H1 (cell line): ENCODE results near the gene TRPM1. TPM values are rescaled to one million over a fixed set of nuclear protein-coding genes. Genes with fewer than 3 reads are reported as not detected.

Source experiments
- CTCF ChIA-PET: fragments of 300-600 bp; sonication (Branson Sonifier 250); formaldehyde crosslinking; loops from one replicate; lab custom pipeline; 2021; ENCODE audit not compliant: partially characterized antibody; lab: Charles Lee
- POLR2A ChIA-PET: fragments of 300-600 bp; sonication (Branson Sonifier 250); formaldehyde crosslinking; loops from one replicate; lab custom pipeline; 2021; ENCODE audit warnings: inconsistent platforms; ENCODE audit not compliant: partially characterized antibody; lab: Charles Lee
- DNase-seq, 2 experiments: peaks; one replicate each; pipeline versions ENCODE4 v3.0.0 to v3.0.0-alpha.2; 2010 to 2022; ENCODE audit warnings: low spot score in 2 of 2, low read depth in 1 of 2, mixed read lengths in 1 of 2
- FAIRE-seq: peaks from 2 replicates; lab custom pipeline; 2011; peaks lifted over from hg19 to GRCh38; lab: Jason Lieb, UNC
- H2AFZ ChIP-seq: 2 replicates; pipeline ENCODE4 v1.8.1; 2012; ENCODE audit warnings: low read length, inconsistent platforms
- H2AK5ac ChIP-seq: 2 replicates; pipeline ENCODE4 v1.6.1; 2013; ENCODE audit warnings: low read depth, low read length
- H2BK120ac ChIP-seq: replicated peaks from 2 replicates; pipeline ENCODE3; 2013; ENCODE audit warnings: low read depth, low read length, inconsistent platforms
- H2BK12ac ChIP-seq: 2 replicates; pipeline ENCODE4 v1.6.1; 2013; ENCODE audit warnings: low read depth, low read length
- H2BK15ac ChIP-seq: 2 replicates; pipeline ENCODE4 v1.6.1; 2013; ENCODE audit warnings: low read length
- H2BK20ac ChIP-seq: 2 replicates; pipeline ENCODE4 v1.6.1; 2013; ENCODE audit warnings: low read length
- H2BK5ac ChIP-seq: 2 replicates; pipeline ENCODE4 v1.6.1; 2013; ENCODE audit warnings: low read depth, low read length
- H3K14ac ChIP-seq: 2 replicates; pipeline ENCODE4 v1.6.1; 2013; ENCODE audit warnings: inconsistent platforms; ENCODE audit not compliant: insufficient read length
- H3K18ac ChIP-seq: 2 replicates; pipeline ENCODE4 v1.6.1; 2013; ENCODE audit warnings: low read length; ENCODE audit errors: extremely low read depth
- H3K23ac ChIP-seq: 2 replicates; pipeline ENCODE4 v1.6.1; 2013; ENCODE audit warnings: inconsistent platforms; ENCODE audit not compliant: insufficient read length
- H3K23me2 ChIP-seq: 2 replicates; pipeline ENCODE4 v1.6.1; 2013; ENCODE audit warnings: low read depth, low read length
- H3K27ac ChIP-seq: 2 replicates; pipeline ENCODE4 v1.6.1; 2011; ENCODE audit warnings: low read depth, low read length, inconsistent platforms
- H3K27me3 ChIP-seq, 4 experiments: replicated peaks in 1 of 4; 1 replicate in 1 of 4; 2 replicates in 3 of 4; pipeline versions ENCODE4 v1.6.1 to v1.8.1; 2011 to 2013; ENCODE audit warnings: low read length in 3 of 4, mild to moderate bottlenecking in 3 of 4, inconsistent platforms in 2 of 4, mixed read lengths in 2 of 4, moderate library complexity in 1 of 4; ENCODE audit not compliant: control insufficient read depth in 3 of 4, insufficient read depth in 3 of 4; ENCODE audit errors: extremely low read depth in 1 of 4
- H3K36me3 ChIP-seq, 4 experiments: 2 replicates each; pipeline versions ENCODE4 v1.6.1 to v1.8.1; 2011 to 2013; ENCODE audit warnings: mild to moderate bottlenecking in 4 of 4, low read length in 3 of 4, moderate library complexity in 2 of 4, control low read depth in 1 of 4, inconsistent platforms in 1 of 4; ENCODE audit not compliant: insufficient read depth in 4 of 4, control insufficient read depth in 2 of 4
- H3K4ac ChIP-seq: replicated peaks from 2 replicates; pipeline ENCODE3; 2013; ENCODE audit warnings: low read length, low read depth, mixed read lengths, inconsistent platforms; ENCODE audit not compliant: insufficient read length
- H3K4me1 ChIP-seq, 4 experiments: replicated peaks in 1 of 4; 1 replicate in 1 of 4; 2 replicates in 3 of 4; pipeline versions ENCODE4 v1.6.1 to v1.8.1; 2011 to 2013; ENCODE audit warnings: low read length in 3 of 4, inconsistent platforms in 2 of 4, mixed read lengths in 1 of 4; ENCODE audit not compliant: insufficient read depth in 4 of 4, control insufficient read depth in 3 of 4
- H3K4me2 ChIP-seq, 2 experiments: 2 replicates each; pipeline versions ENCODE4 v1.6.1 to v1.8.1; 2011 to 2013; ENCODE audit warnings: low read depth in 2 of 2, low read length in 2 of 2, control low read depth in 1 of 2, inconsistent platforms in 1 of 2, mild to moderate bottlenecking in 1 of 2; ENCODE audit not compliant: insufficient read depth in 1 of 2
- H3K4me3 ChIP-seq, 4 experiments: fragments of 200-600, 300-600 bp in 1 of 4; sonication (generic), shearing (Covaris generic), sonication (Bioruptor Twin) in 1 of 4; 2 replicates each; pipeline versions ENCODE4 v1.5.1 to v1.8.1; 2011 to 2016; ENCODE audit warnings: low read length in 4 of 4, low read depth in 3 of 4, control low read depth in 2 of 4, inconsistent platforms in 2 of 4, mild to moderate bottlenecking in 2 of 4, mixed read lengths in 1 of 4, moderate library complexity in 1 of 4; ENCODE audit not compliant: insufficient read depth in 2 of 4; ENCODE audit errors: extremely low read depth in 1 of 4
- H3K56ac ChIP-seq: replicated peaks from 2 replicates; pipeline ENCODE3; 2013; ENCODE audit warnings: low read depth, mild to moderate bottlenecking, mixed read lengths, low read length, inconsistent platforms; ENCODE audit not compliant: insufficient read length
- H3K79me1 ChIP-seq: 2 replicates; pipeline ENCODE4 v1.6.1; 2013; ENCODE audit warnings: low read depth, low read length, control low read depth
- H3K79me2 ChIP-seq, 2 experiments: 2 replicates each; pipeline versions ENCODE4 v1.6.1 to v1.8.1; 2012 to 2013; ENCODE audit warnings: low read length in 2 of 2, mild to moderate bottlenecking in 2 of 2, inconsistent platforms in 1 of 2; ENCODE audit not compliant: insufficient read depth in 2 of 2, control insufficient read depth in 1 of 2
- H3K9ac ChIP-seq, 4 experiments: replicated peaks in 1 of 4; 1 replicate in 1 of 4; 2 replicates in 3 of 4; pipeline versions ENCODE4 v1.6.1 to v1.8.1; 2011 to 2013; ENCODE audit warnings: low read depth in 3 of 4, low read length in 3 of 4, control low read depth in 2 of 4, mild to moderate bottlenecking in 2 of 4, moderate library complexity in 2 of 4, inconsistent platforms in 1 of 4; ENCODE audit errors: extremely low read depth in 1 of 4
- H3K9me3 ChIP-seq, 2 experiments: 2 replicates each; pipeline versions ENCODE4 v1.6.1 to v1.8.1; 2012 to 2013; ENCODE audit warnings: mild to moderate bottlenecking in 2 of 2, moderate library complexity in 2 of 2, control low read depth in 1 of 2, inconsistent platforms in 1 of 2, low read depth in 1 of 2, low read length in 1 of 2, mixed read lengths in 1 of 2; ENCODE audit not compliant: insufficient read depth in 2 of 2
- H4K20me1 ChIP-seq, 2 experiments: replicated peaks in 1 of 2; 2 replicates each; pipeline versions ENCODE3 to v1.8.1; 2011 to 2013; ENCODE audit warnings: inconsistent platforms in 2 of 2, low read length in 2 of 2, mild to moderate bottlenecking in 1 of 2; ENCODE audit not compliant: insufficient read depth in 2 of 2, control insufficient read depth in 1 of 2
- H4K5ac ChIP-seq: 2 replicates; pipeline ENCODE4 v1.6.1; 2013; ENCODE audit warnings: low read length, low read depth, mixed read lengths, inconsistent platforms; ENCODE audit not compliant: insufficient read length
- H4K8ac ChIP-seq: 2 replicates; pipeline ENCODE4 v1.8.0; 2013; ENCODE audit warnings: mild to moderate bottlenecking, moderate library complexity, low read length, inconsistent platforms; ENCODE audit not compliant: insufficient read depth; ENCODE audit errors: extremely low read depth
- H4K91ac ChIP-seq: replicated peaks from 2 replicates; pipeline ENCODE3; 2013; ENCODE audit warnings: low read length, mixed read lengths, inconsistent platforms; ENCODE audit not compliant: insufficient read length
- GABPA ChIP-seq: IDR thresholded peaks from 2 replicates; pipeline ENCODE4 v1.6.1; 2011; ENCODE audit warnings: mild to moderate bottlenecking, low read length, moderate library complexity, borderline replicate concordance; ENCODE audit not compliant: insufficient read depth
- JUN ChIP-seq: IDR thresholded peaks from 2 replicates; pipeline ENCODE4 v1.6.1; 2011; ENCODE audit warnings: low read depth, mild to moderate bottlenecking, improper control_type of control experiment, low read length
- KDM4A ChIP-seq: IDR thresholded peaks from one replicate; pipeline ENCODE4 v1.7.1; 2012; ENCODE audit warnings: low read depth, mild to moderate bottlenecking, moderate library complexity, low read length, inconsistent platforms; ENCODE audit not compliant: severe bottlenecking
- MAFK ChIP-seq: IDR thresholded peaks from 2 replicates; pipeline ENCODE4 v1.6.1; 2012; ENCODE audit warnings: low read depth, mild to moderate bottlenecking, improper control_type of control experiment, low read length
- NRF1 ChIP-seq: IDR thresholded peaks from 2 replicates; pipeline ENCODE4 v1.6.1; 2011; ENCODE audit warnings: mild to moderate bottlenecking, low read depth, low read length, improper control_type of control experiment
- POLR2A ChIP-seq, 2 experiments: IDR thresholded peaks; 1 replicate in 1 of 2; 2 replicates in 1 of 2; pipeline ENCODE4 v1.6.1; 2011; ENCODE audit warnings: low read depth in 2 of 2, low read length in 2 of 2, mild to moderate bottlenecking in 2 of 2; ENCODE audit errors: control extremely low read depth in 1 of 2
- SIRT6 ChIP-seq: IDR thresholded peaks from one replicate; pipeline ENCODE4 v1.7.1; 2012; ENCODE audit warnings: low read length, inconsistent platforms
- SIX5 ChIP-seq: IDR thresholded peaks from 2 replicates; pipeline ENCODE4 v1.6.1; 2011; ENCODE audit warnings: mild to moderate bottlenecking, low read depth, low read length
- SP1 ChIP-seq: IDR thresholded peaks from 2 replicates; pipeline ENCODE4 v1.6.1; 2011; ENCODE audit warnings: low read depth, low read length
- TBP ChIP-seq: IDR thresholded peaks from 2 replicates; pipeline ENCODE4 v1.6.1; 2011; ENCODE audit warnings: low read depth, low read length, improper control_type of control experiment
- TEAD4 ChIP-seq: IDR thresholded peaks from 2 replicates; pipeline ENCODE4 v1.6.1; 2012; ENCODE audit warnings: low read depth, low read length, inconsistent platforms, mixed read lengths
- ZNF274 ChIP-seq: IDR thresholded peaks from 2 replicates; pipeline ENCODE4 v1.7.0; 2012; ENCODE audit warnings: low read length, borderline replicate concordance; ENCODE audit errors: extremely low read depth
- WGBS, 2 experiments: shearing (Covaris generic) in 1 of 2; methylation state at CpG; one replicate each; pipeline versions ENCODE4 v1.1.6 to v1.1.7; 2013 to 2015; ENCODE audit warnings: low lambda C conversion rate in 2 of 2, mixed read lengths in 2 of 2, inconsistent platforms in 1 of 2, low coverage in 1 of 2, missing lambda C conversion rate in 1 of 2; ENCODE audit not compliant: insufficient replicate concordance in 2 of 2, insufficient coverage in 1 of 2, insufficient read length in 1 of 2; ENCODE audit errors: extremely low coverage in 1 of 2, missing lambda C conversion rate in 1 of 2; 5-methylcytosine and 5-hydroxymethylcytosine counted together
- polyA plus RNA-seq, 7 experiments: library from polyadenylated mRNA; depleted of rRNA in 3 of 7; stranded (reverse) in 5 of 7; unstranded in 2 of 7; fragments of >200 nt in 5 of 7; fragments of 200-250 nt in 2 of 7; gene quantifications; 1 replicate in 5 of 7; 2 replicates in 1 of 7; 4 replicates in 1 of 7; pipeline versions ENCODE4 v1.2.1 to v1.2.3, GENCODE V29; 2011 to 2013; ENCODE audit warnings: missing spikeins in 2 of 7, mixed read lengths in 2 of 7
- total RNA-seq: library from RNA; stranded (reverse); fragmentation: NEBNext Ultra II Directional; extraction: Animal tissue kit (Norgen Biotek cat#: 25700); gene quantifications from 2 replicates; pipeline ENCODE4 v1.2.1, GENCODE V29; 2021
- TF ChIP-seq, protein P1 (sequence below): IDR thresholded peaks from 2 replicates; pipeline ENCODE4 v1.6.1; 2011; ENCODE audit warnings: low read depth, mild to moderate bottlenecking, low read length; ENCODE audit not compliant: insufficient read depth

The TRPM1 gene
- total and polyA plus RNA-seq, 2 of the 8 experiments (the other 6 are each of a cell fraction or from before 2014, with no cell fraction given) = 0.05 TPM; not detected in 1

DNA sequence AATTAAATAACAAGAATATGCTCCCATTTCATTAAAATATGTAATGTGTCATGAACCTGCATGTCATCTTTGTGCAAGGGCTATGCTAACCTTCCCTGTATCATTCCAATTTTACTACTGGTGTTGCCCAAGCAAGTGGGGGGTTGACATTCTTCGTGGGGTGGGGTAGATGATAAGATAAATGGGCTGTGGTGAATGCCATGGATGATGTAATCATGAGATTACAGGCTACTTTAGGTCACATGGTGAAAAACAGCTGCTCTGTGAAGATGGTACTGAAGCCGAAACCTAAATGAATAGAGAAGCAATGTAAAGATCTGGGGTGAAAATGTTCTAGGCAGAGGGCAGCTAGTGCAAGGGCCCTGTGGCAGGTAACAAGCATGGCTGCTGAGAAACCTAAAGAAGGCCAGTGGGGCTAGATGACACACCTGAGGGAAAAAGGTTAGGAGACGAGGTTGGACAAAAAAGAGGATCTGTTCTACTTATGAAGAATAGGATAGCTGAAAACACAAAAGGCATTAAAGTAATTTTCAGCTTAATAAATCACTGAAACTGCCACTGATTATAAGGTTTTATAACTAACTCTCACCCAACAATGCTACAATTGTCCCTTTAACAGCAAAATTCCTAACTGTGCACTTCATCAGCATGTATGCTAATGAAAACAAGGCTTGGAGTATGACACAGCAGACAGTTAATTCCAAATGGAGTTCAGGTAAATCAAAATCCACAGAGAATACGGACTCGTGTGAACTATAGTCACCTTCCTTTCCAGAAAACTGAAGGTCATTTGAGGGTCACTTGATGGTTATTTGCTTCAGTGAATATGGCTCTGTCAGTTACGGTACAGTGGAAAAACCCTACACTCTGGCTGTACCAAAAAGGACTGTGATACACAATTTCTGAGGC, 145.1 kb downstream of the TRPM1 start:
- WGBS, 2 experiments = 86% methylated on average over 6 of the region's 6 CpGs; no CpG with 5 or more reads in 1 of the 2 experiments
- no peak overlapping the region for H3K14ac ChIP-seq
- FAIRE-seq (no peak), DNase-seq (no peak)
- H3K79me2 ChIP-seq = no peaks in the 10 kb centered on the region
- H2BK20ac ChIP-seq = no peak overlapping the region
- no peaks in the 10 kb centered on the region for H3K27me3 ChIP-seq
- H4K5ac ChIP-seq = no peak overlapping the region
- H4K91ac ChIP-seq = no peak overlapping the region
- no peak overlapping the region for H2AK5ac ChIP-seq
- no peaks in the 10 kb centered on the region for H3K23me2 ChIP-seq
- no peak overlapping the region for H2BK5ac ChIP-seq
- H3K23ac ChIP-seq = no peak overlapping the region
- H2BK12ac ChIP-seq = no peak overlapping the region
- H2AFZ ChIP-seq = no peak overlapping the region
- peaks cover 0 to 2% of the 10 kb centered on the region in 2 experiments for H4K20me1 ChIP-seq
- no peak overlapping the region for H3K27ac ChIP-seq
- no peak overlapping the region for H4K8ac ChIP-seq
- no peak overlapping the region for H2BK15ac ChIP-seq
- H3K4ac ChIP-seq = no peak overlapping the region
- POLR2A ChIA-PET = no interaction called here
- H3K4me2 ChIP-seq = no peak overlapping the region
- H3K36me3 ChIP-seq = peaks cover 0 to 42% (median 6%) of the 10 kb centered on the region in 4 experiments; a peak in 6 of 8 replicates
- H3K4me1 ChIP-seq = peaks cover 0 to 2% (median 0%) of the 10 kb centered on the region in 4 experiments; a peak in 1 of 7 replicates
- H3K4me3 ChIP-seq = no peak overlapping the region
- no peak overlapping the region for H2BK120ac ChIP-seq
- no peaks in the 10 kb centered on the region for H3K9me3 ChIP-seq
- H3K56ac ChIP-seq = no peak overlapping the region
- CTCF ChIA-PET = interaction anchor here (0.9 kb wide), 1 partner anchor 171 kb away, joined by 3 read pairs; no protein-coding TSS in a partner anchor
- no peak overlapping the region for H3K9ac ChIP-seq
- no peaks in the 10 kb centered on the region for H3K79me1 ChIP-seq
- no peak overlapping the region for H3K18ac ChIP-seq
- TF ChIP-seq KDM4A (no peak), MAFK (no peak), SIX5 (no peak), NRF1 (no peak), TEAD4 (no peak), SP1 (no peak), GABPA (no peak), SIRT6 (no peak), POLR2A (IDR thresholded peaks at IDR 0.05; ENCODE audit: control extremely low read depth in 1 of 2, low read depth in 2 of 2, low read length in 2 of 2) (no peak), JUN (no peak), ZNF274 (no peak), TBP (no peak)
- TF ChIP-seq, protein P1, sequence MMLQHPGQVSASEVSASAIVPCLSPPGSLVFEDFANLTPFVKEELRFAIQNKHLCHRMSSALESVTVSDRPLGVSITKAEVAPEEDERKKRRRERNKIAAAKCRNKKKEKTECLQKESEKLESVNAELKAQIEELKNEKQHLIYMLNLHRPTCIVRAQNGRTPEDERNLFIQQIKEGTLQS = no peak
